Transverse colon (tissue), 4 donors: Measurements from ENCODE around the gene PTPRG. TPM values are rescaled to one million over a fixed set of nuclear protein-coding genes. Genes with fewer than 3 reads are reported as not detected.

Source experiments
- DNase-seq: peaks from one replicate; pipeline ENCODE4 v3.0.0-alpha.2; 2019
- H3K27ac ChIP-seq, 4 donors: fragments of 200-600 bp; sonication (generic); 2 replicates each; pipeline ENCODE4 v1.5.1; 2016 to 2018; ENCODE audit warnings: inconsistent platforms in 4 of 4
- H3K27me3 ChIP-seq: fragments of 200-600 bp; sonication (generic); 2 replicates; pipeline ENCODE4 v1.5.1; 2017; ENCODE audit warnings: inconsistent platforms
- H3K36me3 ChIP-seq, 4 donors: fragments of 200-600 bp; sonication (generic); 2 replicates each; pipeline ENCODE4 v1.5.1; 2017 to 2019; ENCODE audit warnings: inconsistent platforms in 4 of 4
- H3K4me1 ChIP-seq, 4 donors: fragments of 200-600 bp; sonication (generic); 2 replicates each; pipeline ENCODE4 v1.5.1; 2017 to 2020; ENCODE audit warnings: inconsistent platforms in 4 of 4
- H3K4me3 ChIP-seq, 4 donors: fragments of 200-600 bp; sonication (generic); 1 replicate in 1 of 4; 2 replicates in 3 of 4; pipeline versions ENCODE4 v1.5.1 to v1.6.1; 2017 to 2019; ENCODE audit warnings: inconsistent platforms in 4 of 4
- H3K9me3 ChIP-seq, 2 donors: fragments of 200-600 bp; sonication (generic); 2 replicates each; pipeline ENCODE4 v1.5.1; 2017 to 2019; ENCODE audit warnings: inconsistent platforms in 2 of 2
- CTCF ChIP-seq, 5 experiments: fragments of 200-600 bp in 3 of 5; fragments of 450-650 bp in 2 of 5; sonication (generic) in 3 of 5; IDR thresholded peaks; 1 replicate in 2 of 5; 2 replicates in 3 of 5; pipeline ENCODE4 v1.5.1; 2016 to 2017; ENCODE audit warnings: antibody characterized with exemption in 5 of 5, inconsistent platforms in 3 of 5, mild to moderate bottlenecking in 2 of 5, moderate library complexity in 1 of 5
- EP300 ChIP-seq: sonication (generic); formaldehyde crosslinking; IDR thresholded peaks from one replicate; pipeline ENCODE4 v1.6.1; 2017; ENCODE audit warnings: antibody characterized with exemption, low read depth
- POLR2A ChIP-seq: fragments of 450-650 bp; IDR thresholded peaks from one replicate; pipeline ENCODE4 v1.6.1; 2016; ENCODE audit warnings: antibody characterized with exemption, mild to moderate bottlenecking, moderate library complexity
- POLR2AphosphoS5 ChIP-seq, 3 donors: sonication (generic); formaldehyde crosslinking; IDR thresholded peaks; one replicate each; pipeline ENCODE4 v1.6.1; 2016; ENCODE audit warnings: antibody characterized with exemption in 3 of 3
- WGBS, 2 donors: methylation state at CpG; one replicate each; pipeline ENCODE4 v1.1.5; 2018; ENCODE audit warnings: low coverage in 1 of 2; 5-methylcytosine and 5-hydroxymethylcytosine counted together
- in situ Hi-C, 4 donors: fragments of 200-750 bp; cut with MboI; loops; one replicate each; pipeline versions ENCODE4 v1.15.0 to v1.15.1; 2017; ENCODE audit warnings: low sequenced_read_pairs in 3 of 4, low pct_ligation_motif_present in 1 of 4, low pct_unique_long_range_greater_than_20kb in 1 of 4
- intact Hi-C: fragments of 100-400 bp; cut with DNase I; formaldehyde crosslinking; loops from one replicate; pipeline ENCODE4 v1.15.1; 2023; ENCODE audit warnings: low total_unique reads
- total RNA-seq, 4 donors: library from RNA; depleted of rRNA; stranded (reverse); fragments of >200 nt; gene quantifications; one replicate each; pipeline ENCODE4 v1.1.0, GENCODE V29; 2016

Gene PTPRG
- total RNA-seq, 4 donors from 2014 or later = 29.2 to 83.4 (median 41.6) TPM

GRCh38 chr3:61862614-61863289, 301.4 kb downstream of the PTPRG start:
- Histone ChIP-seq H3K27me3 (no peaks in the 10 kb centered on the region), H3K27ac (peak overlapping the region in 1 of 4 donors; percentile 43), H3K9me3 (no peaks in the 10 kb centered on the region), H3K4me3 (no peak overlapping the region), H3K4me1 (peaks cover 4 to 10% (median 6%) of the 10 kb centered on the region in 4 donors), H3K36me3 (no peaks in the 10 kb centered on the region)
- intact Hi-C loops = no loop called here
- no peak for DNase-seq
- TF ChIP-seq POLR2AphosphoS5 (IDR thresholded peaks at IDR 0.05) (peak in 2 of 3 donors; percentile 10 to 25), POLR2A (no peak), CTCF (IDR thresholded peaks at IDR 0.05) (no peak)
- in situ Hi-C loops = loop anchor here in 3 of 4 donors (10.0 to 25.0 kb wide), 2 partner anchors 300 to 322 kb away; partner anchors contain the start of gene PTPRG (in 1 of the 3)
- WGBS, 2 donors = 65% methylated on average over 7 of the region's 7 CpGs; no CpG with 5 or more reads in 1 of the 2 donors

- Histone ChIP-seq H3K27me3 (no peaks in the 10 kb centered on the region), H3K9me3 (no peaks in the 10 kb centered on the region), H3K27ac (no peak overlapping the region), H3K36me3 (no peaks in the 10 kb centered on the region), H3K4me1 (peaks cover 0 to 10% (median 5%) of the 10 kb centered on the region in 4 donors), H3K4me3 (no peak overlapping the region)
- no peak for TF ChIP-seq CTCF (IDR thresholded peaks at IDR 0.05)
- no peak for TF ChIP-seq POLR2A
- no peak for TF ChIP-seq POLR2AphosphoS5 (IDR thresholded peaks at IDR 0.05)
- no peak for TF ChIP-seq EP300
- in situ Hi-C loops (loop anchor here in 3 of 4 donors (10.0 to 25.0 kb wide), 2 partner anchors 301 to 321 kb away; partner anchors contain the start of gene PTPRG (in 1 of the 3)), intact Hi-C loops (no loop called here)
- 0 to 20% methylated on average over 1 of the region's 1 CpG for WGBS, 2 donors
- no peak for DNase-seq
Measured at GRCh38 chr3:61863579-61863978, 302.2 kb downstream of the PTPRG start.

GRCh38 chr3:61864886-61865285, 303.5 kb downstream of the PTPRG start:
- Histone ChIP-seq H3K27me3 (no peaks in the 10 kb centered on the region), H3K27ac (no peak overlapping the region), H3K9me3 (no peaks in the 10 kb centered on the region), H3K36me3 (no peaks in the 10 kb centered on the region), H3K4me3 (no peak overlapping the region), H3K4me1 (peaks cover 0 to 10% (median 5%) of the 10 kb centered on the region in 4 donors)
- in situ Hi-C loops (loop anchor here in 3 of 4 donors (10.0 to 25.0 kb wide), 2 partner anchors 303 to 320 kb away; partner anchors contain the start of gene PTPRG (in 1 of the 3)), intact Hi-C loops (loop anchor here (5.0 kb wide), 1 partner anchor 322 kb away; no protein-coding TSS in a partner anchor)
- DNase-seq = no peak
- TF ChIP-seq EP300 (no peak), CTCF (IDR thresholded peaks at IDR 0.05) (no peak), POLR2A (no peak)
- 61% methylated on average over 1 of the region's 1 CpG; no CpG with 5 or more reads in 1 of the 2 donors for WGBS, 2 donors

GRCh38 chr3:61865466-61866152, 304.2 kb downstream of the PTPRG start:
- no peaks in the 10 kb centered on the region for H3K36me3 ChIP-seq
- no peak overlapping the region for H3K4me3 ChIP-seq
- peaks cover 0 to 10% (median 5%) of the 10 kb centered on the region in 4 donors for H3K4me1 ChIP-seq
- no peak for DNase-seq
- in situ Hi-C loops (loop anchor here in 3 of 4 donors (10.0 to 25.0 kb wide), 2 partner anchors 303 to 319 kb away; partner anchors contain the start of gene PTPRG (in 1 of the 3)), intact Hi-C loops (loop anchor here (5.0 kb wide), 1 partner anchor 322 kb away; no protein-coding TSS in a partner anchor)
- H3K27me3 ChIP-seq = no peaks in the 10 kb centered on the region
- TF ChIP-seq CTCF (IDR thresholded peaks at IDR 0.05) (no peak), POLR2AphosphoS5 (IDR thresholded peaks at IDR 0.05) (no peak), EP300 (no peak), POLR2A (no peak)
- 57 to 91% methylated on average over 3 to 6 of the region's 6 CpGs for WGBS, 2 donors
- no peaks in the 10 kb centered on the region for H3K9me3 ChIP-seq
- H3K27ac ChIP-seq = no peak overlapping the region
